ENCODE measurements around the gene VWA8.
"Not testable (repeated sequence)": the region's sequence is repeated elsewhere in the genome, so short reads cannot be mapped to it uniquely, and the experiment has no call there.

Gene VWA8

DNA sequence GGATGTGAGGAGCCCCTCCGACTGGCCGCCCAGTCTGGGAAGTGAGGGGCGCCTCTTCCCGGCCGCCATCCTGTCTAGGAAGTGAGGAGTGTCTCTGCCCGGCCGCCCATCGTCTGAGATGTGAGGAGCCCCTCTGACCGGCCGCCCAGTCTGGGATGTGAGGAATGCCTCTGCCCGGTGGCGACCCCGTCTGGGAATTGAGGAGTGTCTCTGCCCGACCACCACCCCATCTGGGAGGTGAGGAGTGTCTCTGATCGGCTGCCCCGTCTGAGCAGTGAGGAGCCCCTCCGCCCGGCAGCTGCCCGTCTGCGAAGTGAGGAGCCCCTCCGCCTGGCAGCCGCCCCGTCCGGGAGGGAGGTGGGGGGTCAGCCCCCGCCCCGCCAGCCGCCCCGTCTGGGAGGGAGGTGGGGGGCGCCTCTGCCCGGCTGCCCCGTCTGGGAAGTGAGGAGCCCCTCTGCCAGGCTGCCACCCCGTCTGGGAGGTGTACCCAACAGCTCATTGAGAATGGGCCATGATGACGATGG lies 389.0 kb downstream of the VWA8 start:
- not testable (repeated sequence) for FAIRE-seq

- no peak for FAIRE-seq
Measured at GRCh38 chr13:41568972-41569351, 391.9 kb downstream of the VWA8 start.

DNA sequence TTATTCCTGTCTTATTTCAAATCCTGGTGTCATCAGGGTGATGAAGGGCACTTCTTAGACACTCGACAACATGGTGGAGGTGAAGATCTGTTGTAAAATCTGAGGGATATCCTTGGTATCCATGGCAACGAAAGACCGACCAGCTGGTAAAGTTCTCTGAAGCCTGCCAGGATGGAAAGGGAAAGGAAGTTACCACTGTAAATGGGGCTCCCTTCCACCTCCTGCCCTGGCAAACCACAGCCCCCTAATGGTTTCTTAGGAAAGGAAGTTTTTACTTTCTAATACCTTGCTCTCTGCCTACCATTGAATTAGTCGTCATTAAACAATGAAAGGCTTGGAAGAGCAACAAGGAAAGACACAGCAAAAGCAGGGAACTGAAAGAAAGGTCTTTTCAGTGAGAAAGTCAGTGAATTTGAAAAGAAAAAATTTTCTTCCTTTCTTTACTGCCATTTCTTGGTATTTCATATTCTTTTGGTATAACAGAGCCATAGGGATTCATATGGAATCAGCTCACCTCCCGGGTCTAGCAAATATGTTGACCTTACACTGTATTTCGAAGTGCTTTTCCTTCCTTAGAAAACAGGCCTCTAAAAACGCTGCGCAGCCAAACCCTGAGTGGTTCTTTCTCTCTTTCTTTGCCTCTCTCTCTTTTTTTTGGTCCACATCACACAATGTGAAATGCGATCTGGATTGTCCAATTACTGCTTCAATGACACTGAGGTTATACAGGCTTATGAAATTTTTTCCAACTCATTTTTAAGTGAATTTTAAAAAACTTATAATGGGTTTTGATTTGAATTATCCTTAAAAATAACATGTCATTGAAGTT lies 392.6 kb downstream of the VWA8 start:
- no peak for FAIRE-seq

DNA sequence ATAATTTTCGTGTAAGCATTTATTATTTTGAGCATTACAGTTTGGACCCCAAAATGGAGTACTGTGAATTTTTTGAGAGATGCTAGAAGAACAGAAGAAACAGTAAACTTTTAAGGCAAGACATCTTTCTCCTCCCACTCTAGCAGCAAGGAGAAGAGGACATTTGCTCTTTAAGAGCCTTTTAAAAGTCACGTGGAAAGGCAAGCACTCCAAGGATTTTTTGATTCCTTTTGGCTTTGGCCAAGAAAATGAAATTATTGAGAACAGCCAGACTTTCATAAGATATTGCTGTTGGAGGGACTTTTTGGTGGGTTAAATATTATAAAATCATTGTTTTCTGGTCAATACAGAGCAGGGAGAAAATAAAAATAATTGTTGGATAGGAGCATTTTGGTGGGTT lies 393.5 kb downstream of the VWA8 start:
- no peak for FAIRE-seq

GRCh38 chr13:41565846-41566245 lies 395.1 kb downstream of the VWA8 start:
- FAIRE-seq: no peak

- no peak for FAIRE-seq
Measured at GRCh38 chr13:41565216-41565615, 395.7 kb downstream of the VWA8 start.

- no peak for FAIRE-seq
Measured at GRCh38 chr13:41563984-41564365, 396.9 kb downstream of the VWA8 start.

GRCh38 chr13:41563341-41563983 lies 397.4 kb downstream of the VWA8 start:
- FAIRE-seq: no peak

DNA sequence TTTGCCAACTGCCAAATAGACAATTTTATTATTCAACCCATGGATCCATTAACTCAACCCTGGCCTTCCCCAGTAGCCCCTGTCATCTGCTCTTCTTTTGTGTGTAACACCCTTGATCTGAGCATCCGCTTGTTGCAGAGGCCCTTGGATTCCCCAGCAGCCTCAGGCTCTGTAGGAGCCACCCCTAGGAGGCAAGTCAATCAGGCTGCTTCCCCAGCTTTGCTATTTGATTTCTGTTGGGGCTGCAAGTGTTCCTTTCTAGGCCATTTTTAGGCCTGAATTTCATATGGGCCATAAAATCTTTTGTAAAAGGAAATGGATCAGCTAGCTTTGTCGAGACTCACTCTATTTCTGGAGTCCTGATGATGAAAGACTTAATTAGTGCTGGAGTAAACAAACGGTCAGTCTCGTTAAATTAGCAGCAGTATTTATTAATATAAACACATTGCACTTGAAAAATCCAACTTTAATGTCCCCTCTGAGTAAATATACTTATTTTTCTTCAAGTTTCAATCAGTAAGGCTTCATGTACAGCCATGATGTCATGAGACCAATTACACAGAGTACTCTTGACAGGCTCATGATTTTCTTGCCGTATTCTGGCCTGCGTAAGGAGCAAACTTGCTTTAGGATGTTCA lies 398.2 kb downstream of the VWA8 start:
- FAIRE-seq: no peak

GRCh38 chr13:41562083-41562482 lies 398.8 kb downstream of the VWA8 start:
- FAIRE-seq: no peak

DNA sequence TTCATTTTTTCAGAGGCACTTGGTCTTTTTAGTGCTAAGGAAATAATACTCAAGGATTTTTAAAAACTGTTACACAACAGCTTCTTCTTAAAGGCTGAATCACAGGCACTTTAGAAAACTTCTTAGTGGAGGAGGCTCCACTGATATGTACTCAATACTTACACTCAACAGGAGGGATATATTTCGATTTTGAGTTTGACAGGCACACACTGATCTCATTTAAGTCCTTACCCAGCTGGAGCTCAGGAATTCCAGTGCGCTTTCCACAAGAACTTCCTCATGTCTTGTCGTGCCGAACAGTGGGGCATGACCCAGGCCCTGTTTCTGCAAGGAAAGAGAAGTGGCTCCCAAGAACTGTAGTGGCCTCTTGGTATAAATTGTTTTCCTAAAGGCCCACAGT lies 399.7 kb downstream of the VWA8 start:
- FAIRE-seq: no peak

DNA sequence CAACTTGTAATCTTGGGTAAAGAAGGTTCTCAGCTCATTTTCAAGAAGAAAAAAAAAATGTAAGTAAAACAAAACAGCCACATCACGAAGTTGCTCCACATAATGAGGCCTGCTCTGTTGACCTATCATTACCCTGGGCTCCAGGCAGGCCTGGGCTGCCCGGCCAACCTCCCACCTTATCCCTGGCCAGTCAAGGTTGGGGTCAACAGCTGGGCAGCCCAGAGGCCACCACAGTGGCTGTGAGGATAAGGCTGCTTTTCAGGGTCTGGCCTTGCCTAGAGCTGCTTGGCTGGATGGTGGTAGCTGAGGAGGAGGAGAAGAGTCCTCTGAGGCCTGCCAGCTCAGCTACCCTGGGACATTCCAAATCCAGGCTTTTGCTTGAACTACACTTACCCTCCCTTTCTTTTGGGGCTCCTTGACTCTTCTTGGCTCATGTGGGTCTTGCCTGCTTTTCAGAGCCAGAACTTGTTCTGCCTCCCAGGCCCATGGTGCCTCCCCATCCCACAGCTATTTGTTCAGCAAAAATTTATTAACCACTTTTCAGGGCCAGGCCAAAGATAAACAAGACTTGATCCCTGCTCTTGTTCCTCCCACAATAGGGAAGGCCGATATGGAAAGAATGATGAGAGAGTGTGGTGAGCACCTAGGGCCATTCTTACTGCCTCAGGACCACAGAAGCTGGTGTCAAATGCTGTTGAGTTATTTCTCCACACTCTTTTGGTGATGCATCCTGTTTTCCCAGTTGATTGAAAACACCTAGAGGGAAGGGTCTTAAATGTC lies 401.9 kb downstream of the VWA8 start:
- no peak for FAIRE-seq

DNA sequence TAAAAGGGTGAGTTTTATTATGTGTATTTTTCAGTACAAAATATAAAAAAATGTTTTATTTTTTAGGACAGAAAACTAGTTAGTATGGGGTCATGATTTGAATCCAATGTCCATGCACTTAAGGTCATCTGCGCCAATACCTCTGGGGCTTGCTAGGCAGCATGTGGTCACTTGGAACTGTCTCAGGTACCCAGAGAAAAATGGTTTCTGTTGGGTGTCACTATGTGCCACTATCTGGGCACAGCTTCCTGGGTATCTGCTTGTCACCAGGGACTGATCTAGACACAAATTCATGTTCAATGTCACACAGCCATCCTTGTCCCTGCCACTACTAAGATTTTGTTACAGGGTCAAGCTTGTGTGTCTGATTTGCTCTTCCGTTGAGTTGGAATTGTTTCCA lies 403.2 kb downstream of the VWA8 start:
- FAIRE-seq: no peak

- no peak for FAIRE-seq
Measured at GRCh38 chr13:41554626-41555386, 406.1 kb downstream of the VWA8 start.

- no peak for FAIRE-seq
Measured at GRCh38 chr13:41554180-41554579, 406.7 kb downstream of the VWA8 start.

DNA sequence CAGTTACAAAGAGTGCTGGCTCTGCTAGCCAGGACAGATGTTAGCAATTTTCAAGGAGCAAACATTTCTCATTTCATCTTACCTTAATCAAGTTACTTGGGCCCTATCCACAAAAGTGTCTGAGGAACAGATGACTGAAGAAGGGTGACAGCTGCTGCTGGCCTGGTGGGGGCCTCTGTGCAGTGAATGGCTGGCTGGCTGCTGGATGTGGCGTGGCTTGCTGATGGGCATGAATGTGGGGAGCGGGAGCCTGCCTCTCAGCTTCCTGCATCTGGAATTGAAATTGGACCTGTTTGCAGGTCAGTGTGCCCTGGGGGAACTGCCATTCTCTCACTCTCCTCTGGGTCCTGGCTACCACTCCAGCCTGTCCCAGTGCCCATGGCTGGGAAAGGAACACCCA lies 408.9 kb downstream of the VWA8 start:
- FAIRE-seq: no peak

DNA sequence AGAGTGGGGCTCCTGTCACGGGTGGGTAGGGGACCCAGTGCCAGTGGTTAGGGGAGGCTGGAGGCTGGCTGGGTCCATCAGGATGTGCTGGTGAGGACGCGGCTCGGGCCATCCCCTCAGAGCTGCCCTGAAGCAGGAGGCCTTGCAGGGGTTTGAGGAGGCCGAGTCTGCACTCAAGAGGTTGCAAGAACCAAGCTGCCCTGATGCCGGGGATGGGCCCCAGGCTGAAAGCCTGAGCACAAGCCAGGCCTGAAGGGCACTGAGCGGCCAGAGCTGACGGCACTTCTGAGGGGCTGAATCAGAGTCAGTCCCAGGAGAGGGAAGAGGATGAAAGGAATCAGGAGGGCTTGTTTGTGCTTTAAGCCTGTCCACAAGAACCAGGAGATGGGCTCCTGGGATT lies 410.6 kb downstream of the VWA8 start:
- FAIRE-seq: no peak

- no peak for FAIRE-seq
Measured at GRCh38 chr13:41549491-41549890, 411.4 kb downstream of the VWA8 start.

DNA sequence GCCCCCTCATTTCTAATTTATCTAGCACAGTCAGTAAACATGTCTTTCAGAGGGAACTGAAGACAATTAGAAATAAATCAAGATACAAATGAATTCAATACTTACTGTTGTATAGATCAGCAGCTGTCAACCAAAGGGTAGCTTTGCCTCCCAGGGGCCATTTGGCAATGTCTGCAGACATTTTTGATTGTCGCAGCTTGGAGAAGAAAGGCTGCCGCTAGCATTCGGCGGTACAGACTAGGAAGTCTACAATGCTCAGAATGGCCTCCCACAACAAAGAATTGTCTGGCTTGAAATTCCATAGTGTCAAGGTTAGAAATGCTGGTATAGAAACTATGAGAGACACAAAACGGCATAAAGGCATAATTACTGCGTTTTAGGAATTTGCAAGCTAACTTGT lies 412.0 kb downstream of the VWA8 start:
- no peak for FAIRE-seq

DNA sequence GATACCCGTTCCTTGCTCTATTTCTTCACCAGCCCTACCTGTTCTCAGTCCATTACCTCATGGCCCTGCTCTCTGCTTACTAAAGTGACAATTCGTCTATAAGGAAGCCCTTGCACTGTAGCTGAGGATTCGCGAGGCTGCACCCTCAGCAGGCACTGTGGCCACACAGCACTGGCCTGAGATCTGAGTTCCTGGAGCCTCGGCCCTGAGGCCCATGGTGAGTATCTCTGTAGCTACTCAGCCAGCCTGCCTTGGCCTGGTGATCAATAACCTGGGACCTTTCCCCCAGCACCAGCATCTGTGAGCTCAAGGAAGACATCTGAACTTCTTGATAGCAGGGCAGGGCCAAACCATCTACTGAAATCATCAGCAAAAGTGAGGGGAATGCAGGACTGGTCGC lies 412.9 kb downstream of the VWA8 start:
- no peak for FAIRE-seq

- FAIRE-seq: no peak
Measured at GRCh38 chr13:41547251-41548000, 413.5 kb downstream of the VWA8 start.
